Osteocyte (in vitro differentiated cells): ENCODE data around the gene CHKA. TPM values are rescaled to one million over a fixed set of nuclear protein-coding genes. Genes with fewer than 3 reads are reported as not detected.

ENCODE experiments used
- DNase-seq: peaks from one replicate; pipeline ENCODE4 v3.0.0; 2021; ENCODE audit warnings: mixed read lengths; ENCODE audit not compliant: unreplicated experiment; ENCODE audit errors: extremely low spot score
- H3K27ac Mint-ChIP-seq: one replicate; pipeline ENCODE4 v1.8.0; 2021; ENCODE audit warnings: mild to moderate bottlenecking, mixed read lengths; ENCODE audit not compliant: unreplicated experiment
- H3K27me3 Mint-ChIP-seq: one replicate; pipeline ENCODE4 v1.8.0; 2021; ENCODE audit warnings: mixed read lengths; ENCODE audit not compliant: unreplicated experiment
- H3K36me3 Mint-ChIP-seq: one replicate; pipeline ENCODE4 v1.8.0; 2021; ENCODE audit warnings: mixed read lengths; ENCODE audit not compliant: unreplicated experiment
- H3K4me1 Mint-ChIP-seq: one replicate; pipeline ENCODE4 v1.8.0; 2021; ENCODE audit warnings: mixed read lengths; ENCODE audit not compliant: unreplicated experiment
- H3K4me3 Mint-ChIP-seq: one replicate; pipeline ENCODE4 v1.8.0; 2021; ENCODE audit warnings: mild to moderate bottlenecking, moderate library complexity, mixed read lengths; ENCODE audit not compliant: unreplicated experiment
- H3K9me3 Mint-ChIP-seq: one replicate; pipeline ENCODE4 v1.8.0; 2021; ENCODE audit warnings: mixed read lengths; ENCODE audit not compliant: unreplicated experiment
- total RNA-seq: library from RNA; stranded (reverse); gene quantifications from 2 replicates; pipeline ENCODE4 v1.2.1, GENCODE V29; 2021
- TF ChIP-seq, protein P1 (sequence below): fragments of 200-600 bp; sonication (generic); IDR thresholded peaks from 2 replicates; pipeline ENCODE4 v1.5.0; 2021; ENCODE audit warnings: antibody characterized with exemption, mild to moderate bottlenecking, moderate library complexity

CHKA gene
- total RNA-seq, 1 donor from 2014 or later = 38.0 TPM

DNA sequence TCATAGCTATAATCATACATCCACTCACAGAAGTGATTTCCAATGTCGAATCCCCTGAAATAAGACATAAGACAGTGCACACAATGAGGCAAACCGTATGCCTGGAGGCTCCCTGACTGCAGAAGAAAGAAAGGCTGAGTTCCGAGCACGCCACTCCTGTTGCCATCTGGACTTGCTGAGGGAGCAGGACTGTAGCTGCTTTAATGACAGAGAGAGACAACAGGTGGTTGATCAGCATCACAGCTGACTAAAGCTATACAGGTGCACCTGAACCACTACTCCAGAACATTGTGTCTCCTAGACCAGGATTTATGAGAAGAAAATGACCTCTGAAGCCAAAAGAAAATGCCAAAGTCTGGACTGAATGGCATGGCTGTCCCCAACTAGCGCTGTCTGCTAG, 55.3 kb downstream of the CHKA start:
- TF ChIP-seq, protein P1, sequence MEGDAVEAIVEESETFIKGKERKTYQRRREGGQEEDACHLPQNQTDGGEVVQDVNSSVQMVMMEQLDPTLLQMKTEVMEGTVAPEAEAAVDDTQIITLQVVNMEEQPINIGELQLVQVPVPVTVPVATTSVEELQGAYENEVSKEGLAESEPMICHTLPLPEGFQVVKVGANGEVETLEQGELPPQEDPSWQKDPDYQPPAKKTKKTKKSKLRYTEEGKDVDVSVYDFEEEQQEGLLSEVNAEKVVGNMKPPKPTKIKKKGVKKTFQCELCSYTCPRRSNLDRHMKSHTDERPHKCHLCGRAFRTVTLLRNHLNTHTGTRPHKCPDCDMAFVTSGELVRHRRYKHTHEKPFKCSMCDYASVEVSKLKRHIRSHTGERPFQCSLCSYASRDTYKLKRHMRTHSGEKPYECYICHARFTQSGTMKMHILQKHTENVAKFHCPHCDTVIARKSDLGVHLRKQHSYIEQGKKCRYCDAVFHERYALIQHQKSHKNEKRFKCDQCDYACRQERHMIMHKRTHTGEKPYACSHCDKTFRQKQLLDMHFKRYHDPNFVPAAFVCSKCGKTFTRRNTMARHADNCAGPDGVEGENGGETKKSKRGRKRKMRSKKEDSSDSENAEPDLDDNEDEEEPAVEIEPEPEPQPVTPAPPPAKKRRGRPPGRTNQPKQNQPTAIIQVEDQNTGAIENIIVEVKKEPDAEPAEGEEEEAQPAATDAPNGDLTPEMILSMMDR = no peak
- Mint-ChIP-seq H3K36me3 (peaks cover 66% of the 10 kb centered on the region), H3K9me3 (no peaks in the 10 kb centered on the region), H3K27me3 (no peaks in the 10 kb centered on the region), H3K27ac (no peak overlapping the region), H3K4me3 (no peak overlapping the region), H3K4me1 (no peaks in the 10 kb centered on the region)
- no peak for DNase-seq

DNA sequence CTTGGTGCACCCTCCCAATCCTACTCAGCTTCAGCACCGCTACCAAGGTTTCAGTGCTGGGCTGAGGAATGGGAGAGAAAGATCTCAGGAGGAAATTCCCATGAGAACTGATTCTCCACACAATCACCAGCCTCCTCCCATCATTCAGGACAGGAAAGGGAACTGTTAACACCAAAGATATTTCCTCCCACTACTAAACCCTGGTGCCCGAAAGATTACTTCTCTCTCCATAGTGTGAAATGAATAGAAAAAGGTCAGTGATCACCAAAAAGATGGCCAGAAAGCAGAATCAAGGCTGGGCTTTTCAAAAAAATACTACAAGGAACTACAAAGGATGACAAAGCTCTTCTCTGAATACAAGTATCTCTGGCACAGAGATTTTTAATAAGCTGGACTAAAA, 56.3 kb downstream of the CHKA start:
- Mint-ChIP-seq H3K27ac (no peak overlapping the region), H3K9me3 (no peaks in the 10 kb centered on the region), H3K27me3 (no peaks in the 10 kb centered on the region), H3K4me1 (no peaks in the 10 kb centered on the region), H3K36me3 (peaks cover 60% of the 10 kb centered on the region), H3K4me3 (no peak overlapping the region)
- no peak for DNase-seq
- TF ChIP-seq, protein P1 = no peak

DNA sequence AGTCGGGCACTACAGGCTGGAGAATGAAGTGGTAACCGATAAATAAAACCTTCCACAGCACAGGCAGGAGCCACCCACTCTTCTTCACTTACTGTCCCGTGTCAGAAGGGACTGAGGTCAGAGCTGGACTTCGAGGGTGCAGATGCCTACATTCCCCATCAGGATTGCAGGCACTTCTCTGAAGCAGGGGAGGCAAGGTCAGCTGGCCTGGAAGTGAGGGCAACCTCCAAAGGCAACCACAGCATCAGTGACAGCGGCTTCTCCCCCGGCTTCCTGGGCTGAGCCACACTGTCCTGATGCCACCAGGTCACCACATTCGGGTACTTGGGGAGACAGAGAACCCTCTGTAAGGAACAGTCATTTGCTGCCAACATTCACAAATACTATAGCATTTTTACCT, 59.7 kb downstream of the CHKA start:
- no peak for DNase-seq
- TF ChIP-seq, protein P1 = no peak
- Mint-ChIP-seq H3K4me3 (no peak overlapping the region), H3K27ac (no peak overlapping the region), H3K36me3 (peaks cover 65% of the 10 kb centered on the region), H3K9me3 (peaks cover 3% of the 10 kb centered on the region), H3K4me1 (no peaks in the 10 kb centered on the region), H3K27me3 (no peaks in the 10 kb centered on the region)

DNA sequence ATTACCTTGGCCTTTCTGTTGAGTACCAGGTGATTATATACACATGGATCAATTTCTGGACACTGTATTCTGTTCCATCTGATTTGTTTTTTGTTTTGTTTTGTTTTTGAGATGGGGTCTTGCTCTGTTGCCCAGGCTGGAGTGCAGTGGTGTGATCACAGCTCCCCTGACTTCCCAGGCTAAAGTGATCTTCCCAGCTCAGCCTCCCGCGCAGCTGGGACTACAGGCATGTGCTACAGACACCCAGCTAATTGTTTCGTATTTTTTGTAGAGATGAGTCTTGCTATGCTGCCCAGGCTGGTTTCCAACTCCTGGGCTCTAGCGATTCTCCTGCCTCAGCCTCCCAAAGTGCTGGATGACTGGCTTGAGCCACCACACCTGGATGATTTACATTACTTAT, 63.4 kb downstream of the CHKA start:
- TF ChIP-seq, protein P1 = no peak
- H3K4me3 Mint-ChIP-seq = no peak overlapping the region
- peaks cover 5% of the 10 kb centered on the region for H3K4me1 Mint-ChIP-seq
- no peaks in the 10 kb centered on the region for H3K27me3 Mint-ChIP-seq
- peaks cover 3% of the 10 kb centered on the region for H3K9me3 Mint-ChIP-seq
- peaks cover 44% of the 10 kb centered on the region for H3K36me3 Mint-ChIP-seq
- no peak for DNase-seq
- H3K27ac Mint-ChIP-seq = no peak overlapping the region

DNA sequence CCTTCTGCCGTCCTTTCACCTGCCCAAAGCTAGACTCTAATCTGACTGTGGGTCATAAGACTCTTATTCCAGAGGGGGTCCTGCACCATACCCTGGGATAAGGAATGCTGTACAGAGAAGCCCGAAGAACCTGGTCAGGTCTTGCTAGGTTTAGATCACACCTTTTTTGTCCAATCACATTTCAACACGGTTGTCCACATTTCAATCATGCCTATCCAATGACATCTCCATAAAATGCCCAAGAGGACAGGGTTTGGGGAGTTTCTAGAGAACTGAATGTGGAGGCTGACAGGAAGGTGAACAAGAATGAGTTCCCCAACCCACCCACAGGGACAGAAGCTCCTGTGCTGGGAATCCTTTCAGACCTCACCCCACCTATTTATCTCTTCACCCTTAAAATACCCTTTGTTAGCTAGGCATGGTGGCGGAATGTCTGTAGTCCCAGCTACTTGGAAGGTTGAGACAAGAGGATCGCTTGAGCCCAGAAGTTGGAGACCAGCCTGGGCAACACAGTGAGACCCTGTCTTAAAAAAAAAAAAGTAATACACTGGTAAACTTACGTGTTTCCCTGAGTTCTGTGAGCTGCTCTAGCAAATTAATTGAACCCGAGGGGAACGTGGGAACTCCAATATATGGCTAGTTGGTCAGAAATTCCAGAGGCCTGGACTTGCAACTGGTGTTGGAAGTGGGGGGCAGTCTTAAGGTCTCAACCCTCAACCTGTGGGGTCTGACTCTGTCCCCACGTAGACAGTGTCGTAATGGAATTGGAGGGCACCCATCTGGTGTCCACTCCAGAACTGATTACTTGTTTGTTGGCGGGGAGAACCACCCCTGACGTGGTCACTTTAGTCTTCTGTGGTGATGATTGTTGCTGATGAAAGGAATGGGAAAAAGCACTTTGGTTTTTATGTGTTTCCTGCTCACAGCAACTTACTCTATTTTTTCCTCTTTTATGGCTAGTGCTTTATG, 64.6 kb downstream of the CHKA start:
- H3K4me3 Mint-ChIP-seq = no peak overlapping the region
- peaks cover 3% of the 10 kb centered on the region for H3K9me3 Mint-ChIP-seq
- no peak for DNase-seq
- peaks cover 37% of the 10 kb centered on the region for H3K36me3 Mint-ChIP-seq
- H3K4me1 Mint-ChIP-seq = peaks cover 5% of the 10 kb centered on the region
- no peak overlapping the region for H3K27ac Mint-ChIP-seq
- TF ChIP-seq, protein P1 = no peak
- H3K27me3 Mint-ChIP-seq = no peaks in the 10 kb centered on the region
